GM18861 (cell line): Measurements from ENCODE around the gene FHIT.

Experiments
- ATAC-seq: cut with Tn5 transposase; IDR thresholded peaks from one replicate; pipeline ENCODE4 v1.9.1; 2021; ENCODE audit not compliant: unreplicated experiment

Gene FHIT

DNA sequence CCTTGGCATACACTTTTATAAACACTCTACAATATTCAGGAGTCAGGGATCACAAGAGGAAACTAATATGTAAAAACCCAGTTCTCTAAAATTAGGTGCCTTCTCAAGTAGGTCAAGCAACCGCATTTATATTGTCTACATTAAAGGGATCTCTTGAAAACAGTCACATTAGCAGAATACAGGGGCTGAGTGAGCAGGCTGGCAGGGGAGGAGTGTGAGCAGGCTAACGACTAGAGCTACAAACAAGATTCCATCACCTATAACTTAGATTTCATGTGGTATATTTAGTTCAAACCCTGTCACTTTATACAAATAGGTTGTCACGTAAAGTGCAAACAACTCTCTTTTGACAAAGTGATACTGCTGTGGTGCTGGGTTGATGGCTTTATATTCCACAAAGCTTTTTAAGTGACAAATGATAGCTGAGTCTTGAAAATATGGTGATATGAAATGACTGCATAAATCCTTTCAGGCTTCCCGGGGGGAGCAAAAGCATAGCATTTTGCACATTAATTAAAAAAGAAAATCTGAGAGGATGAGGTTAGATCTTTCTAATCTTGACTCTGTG lies 937.9 kb downstream of the FHIT start:
- no peak for ATAC-seq

GRCh38 chr3:60309539-60310268 lies 941.5 kb downstream of the FHIT start:
- no peak for ATAC-seq

DNA sequence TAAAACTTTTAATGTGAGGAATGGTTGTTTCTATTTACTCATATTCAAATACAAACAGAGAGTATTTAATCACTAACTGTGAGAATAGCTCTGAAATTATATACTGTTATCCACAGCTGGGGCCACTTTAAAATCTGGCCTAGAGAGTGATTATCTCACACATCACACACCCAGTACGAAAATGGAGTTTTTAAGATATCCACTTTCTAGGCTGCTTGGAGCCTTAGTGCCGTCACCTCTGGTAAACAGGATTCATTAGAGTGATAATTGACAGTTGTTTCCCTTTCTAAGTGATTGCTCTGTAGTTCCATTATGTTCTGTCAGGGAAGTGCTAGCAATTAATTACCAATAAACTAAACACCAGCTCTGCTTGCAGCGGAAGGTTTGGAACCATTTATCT lies 942.4 kb downstream of the FHIT start:
- no peak for ATAC-seq

- no peak for ATAC-seq
These were observed 943.6 kb downstream of the FHIT start for GRCh38 chr3:60307562-60308199.

GRCh38 chr3:60304112-60304511 lies 947.1 kb downstream of the FHIT start:
- ATAC-seq: no peak

GRCh38 chr3:60303160-60303559 lies 948.1 kb downstream of the FHIT start:
- no peak for ATAC-seq

- ATAC-seq: no peak
These were observed 950.1 kb downstream of the FHIT start for GRCh38 chr3:60301142-60301541.

GRCh38 chr3:60298141-60298540 lies 953.1 kb downstream of the FHIT start:
- no peak for ATAC-seq

DNA sequence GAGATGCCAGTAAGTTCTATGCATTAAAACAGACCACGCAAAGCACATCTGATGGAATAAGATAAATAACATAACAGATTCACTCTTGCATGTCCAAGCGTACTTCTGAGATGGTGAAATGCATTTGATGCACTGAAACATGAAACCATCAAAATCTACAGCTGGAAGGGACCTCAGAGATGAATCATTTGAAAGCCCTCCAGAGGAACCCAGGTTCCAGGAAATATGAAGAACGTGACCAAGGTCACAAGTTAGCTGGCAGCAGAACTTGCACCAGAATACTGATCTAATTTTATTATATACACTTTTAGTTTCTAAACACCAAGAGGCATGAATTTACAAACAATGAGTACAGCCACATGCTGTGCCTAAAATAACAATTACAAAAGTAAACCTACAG lies 957.1 kb downstream of the FHIT start:
- no peak for ATAC-seq

GRCh38 chr3:60291115-60291514 lies 960.1 kb downstream of the FHIT start:
- no peak for ATAC-seq

- ATAC-seq: no peak
These were observed 961.1 kb downstream of the FHIT start for GRCh38 chr3:60290122-60290492.

DNA sequence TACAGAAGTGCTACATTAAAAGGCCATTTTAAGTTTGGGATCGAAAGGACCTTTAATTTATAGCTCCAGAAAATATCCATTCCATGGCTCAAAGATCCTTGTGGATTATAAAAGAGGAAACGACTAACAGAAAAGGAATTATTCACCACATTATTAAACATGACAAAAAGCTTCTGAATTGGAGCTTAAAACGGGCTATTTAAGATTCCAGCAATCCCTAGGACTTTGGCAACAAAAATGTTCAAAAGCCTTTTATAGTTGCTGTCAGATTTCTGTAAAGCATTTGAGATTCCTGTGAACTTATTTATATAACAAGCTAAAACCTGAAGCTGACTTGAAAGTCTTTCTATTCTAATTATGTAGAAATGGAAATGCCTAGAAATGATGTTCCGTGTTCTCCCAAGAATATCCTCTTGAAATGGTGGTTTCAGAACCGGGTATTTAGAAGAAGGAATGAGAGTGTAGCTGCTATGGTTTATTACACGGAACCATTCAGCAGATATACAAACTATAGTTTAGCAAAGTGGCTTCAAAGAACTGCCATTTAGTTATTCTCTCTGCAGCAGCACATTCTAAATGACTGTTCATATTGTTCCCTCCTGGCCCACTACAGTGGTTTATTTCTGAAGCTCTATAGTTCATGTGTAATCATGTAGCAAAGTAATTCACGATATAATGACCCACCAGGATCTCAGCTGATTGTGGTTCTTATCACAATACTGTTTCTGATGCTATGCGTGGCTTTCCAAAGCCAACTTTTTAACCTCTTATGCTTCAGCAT lies 961.7 kb downstream of the FHIT start:
- no peak for ATAC-seq

DNA sequence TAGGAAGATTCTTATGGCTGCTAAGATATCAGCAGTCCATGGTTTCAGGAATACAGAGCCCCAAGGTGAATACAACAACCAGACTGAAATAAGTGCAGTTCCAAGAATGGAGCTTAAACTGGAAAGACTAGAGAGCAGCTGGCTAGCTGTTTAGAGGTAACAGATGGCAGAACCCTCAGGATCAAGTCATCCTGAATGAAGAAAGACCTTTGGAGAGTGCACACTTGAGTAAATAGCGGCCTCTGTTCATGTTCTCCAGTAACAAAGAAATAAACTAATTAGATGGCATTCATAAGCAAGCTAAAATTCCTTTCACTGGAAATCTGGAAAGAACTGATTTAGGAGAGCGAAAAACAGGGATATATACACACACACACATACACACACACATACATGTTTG lies 968.4 kb downstream of the FHIT start:
- ATAC-seq: no peak

DNA sequence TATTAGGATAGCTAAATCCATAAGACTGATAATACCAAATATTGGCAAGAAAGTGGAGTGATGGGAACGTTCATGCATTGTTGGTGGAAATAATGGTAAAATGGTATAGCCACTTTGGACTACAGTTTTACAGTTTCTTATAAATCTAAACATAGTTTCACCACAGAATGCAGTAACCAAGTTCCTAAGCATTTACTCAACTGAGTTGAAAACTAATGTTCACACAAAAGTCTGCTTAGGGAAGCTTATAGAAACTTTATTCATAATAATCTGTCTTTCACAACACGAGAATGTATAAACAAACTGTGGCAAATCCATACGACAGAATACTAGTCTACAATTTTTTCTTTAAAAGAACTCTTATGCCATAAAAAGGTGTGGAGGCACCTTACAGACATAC lies 969.3 kb downstream of the FHIT start:
- ATAC-seq: no peak

GRCh38 chr3:60277361-60277800 lies 973.9 kb downstream of the FHIT start:
- ATAC-seq: no peak

- ATAC-seq: no peak
These were observed 974.6 kb downstream of the FHIT start for GRCh38 chr3:60276615-60277014.

DNA sequence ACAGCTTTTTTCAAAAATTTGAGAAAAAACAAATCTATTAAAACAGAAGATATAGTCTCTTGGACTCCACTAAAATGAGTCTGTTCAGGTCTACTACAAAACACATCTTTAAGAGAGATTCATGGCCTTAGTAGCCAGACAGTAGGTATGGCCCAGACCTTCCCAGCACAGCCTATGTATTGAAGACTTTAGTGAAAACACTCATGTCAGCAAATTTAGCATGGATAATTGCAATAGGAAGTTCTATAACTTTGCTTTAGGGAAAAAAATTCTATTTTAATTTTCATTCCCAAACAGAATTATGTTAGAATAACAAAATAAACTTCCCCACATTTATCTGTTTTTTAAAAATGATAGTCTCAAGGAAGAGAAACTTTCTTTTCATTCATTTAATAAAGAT lies 976.6 kb downstream of the FHIT start:
- no peak for ATAC-seq

DNA sequence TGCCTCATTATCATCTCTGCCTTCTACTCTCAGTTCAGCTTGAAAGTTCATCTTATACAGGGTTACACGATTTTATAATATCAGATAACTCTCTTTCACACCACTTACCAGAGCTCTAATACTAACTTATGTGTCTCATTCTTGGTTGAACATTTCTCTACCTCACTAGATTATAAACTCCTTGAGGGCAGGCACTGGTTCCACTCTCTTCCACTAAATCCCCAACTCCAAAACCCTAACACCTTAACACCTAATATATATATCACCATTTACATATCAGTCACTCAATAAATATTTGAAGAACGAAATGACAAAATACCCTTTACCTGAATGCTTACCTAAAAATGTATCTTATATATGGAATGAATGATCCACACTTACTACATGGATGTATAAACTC lies 977.2 kb downstream of the FHIT start:
- ATAC-seq: no peak

GRCh38 chr3:60269829-60270266 lies 981.4 kb downstream of the FHIT start:
- ATAC-seq: no peak

GRCh38 chr3:60269377-60269776 lies 981.9 kb downstream of the FHIT start:
- no peak for ATAC-seq

DNA sequence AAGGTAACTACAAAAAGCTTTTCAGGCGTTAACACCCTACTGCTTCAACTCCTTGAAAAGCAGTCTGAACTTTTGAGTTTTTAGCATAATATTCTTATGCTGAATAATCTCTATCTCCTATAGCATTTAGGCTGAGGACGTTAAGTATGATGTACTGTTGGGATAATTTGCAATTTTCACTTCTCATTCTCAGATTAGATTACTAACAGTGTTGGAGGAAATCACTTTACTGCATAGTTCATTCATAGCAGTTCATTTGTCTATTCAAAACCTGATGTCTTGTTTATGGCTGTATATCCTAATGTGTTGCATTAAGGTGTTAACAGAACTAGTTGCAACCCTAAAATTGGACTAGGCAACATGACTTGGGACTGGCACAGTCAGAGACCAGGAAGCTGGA lies 983.1 kb downstream of the FHIT start:
- ATAC-seq: no peak

DNA sequence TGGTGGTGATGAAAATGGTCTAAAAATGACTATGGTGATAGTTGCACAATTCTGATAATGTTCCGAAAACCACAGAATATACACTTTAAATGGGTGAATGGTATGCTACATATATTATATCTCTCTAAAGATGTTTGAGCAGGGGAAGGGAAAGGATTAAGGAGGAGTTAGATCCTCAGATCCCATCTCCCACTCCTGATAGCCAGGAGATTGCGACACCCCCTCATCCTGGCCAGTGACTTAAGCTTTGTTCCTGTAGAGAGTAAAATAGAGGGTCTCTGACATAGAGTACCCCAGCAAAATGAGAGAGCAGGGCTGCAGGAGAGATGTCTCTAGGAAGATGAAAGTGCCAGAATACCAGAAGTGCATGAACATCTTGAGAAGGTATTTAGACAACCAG lies 984.8 kb downstream of the FHIT start:
- no peak for ATAC-seq
